CD8-positive, alpha-beta memory T cell (primary cell): Measurements from ENCODE around the gene CALML5. TPM values are rescaled to one million over a fixed set of nuclear protein-coding genes. Genes with fewer than 3 reads are reported as not detected.

ENCODE experiments used
- CTCF ChIA-PET: fragments of 350-600 bp; sonication (Branson Sonifier 250); formaldehyde crosslinking; loops from one replicate; lab custom pipeline; 2021; ENCODE audit warnings: antibody characterized with exemption; lab: Charles Lee
- POLR2A ChIA-PET: fragments of 350-600 bp; sonication (Branson Sonifier 250); formaldehyde crosslinking; loops from one replicate; lab custom pipeline; 2021; ENCODE audit warnings: antibody characterized with exemption; lab: Charles Lee
- DNase-seq, 5 donors: peaks; one replicate each; pipeline versions ENCODE4 v3.0.0 to v3.0.0-alpha.2; 2020 to 2022; ENCODE audit warnings: mixed read lengths in 1 of 5
- H3K27ac ChIP-seq: one replicate; pipeline ENCODE4 v1.7.0; 2013; ENCODE audit warnings: low read depth, mild to moderate bottlenecking, low read length, moderate library complexity
- H3K27me3 ChIP-seq: 2 replicates; pipeline ENCODE4 v1.7.0; 2013; ENCODE audit warnings: low read length, mild to moderate bottlenecking; ENCODE audit not compliant: insufficient read depth, poor library complexity, severe bottlenecking
- H3K36me3 ChIP-seq: 2 replicates; pipeline ENCODE4 v1.7.0; 2013; ENCODE audit warnings: mild to moderate bottlenecking, low read length, moderate library complexity; ENCODE audit not compliant: insufficient read depth
- H3K4me1 ChIP-seq: 2 replicates; pipeline ENCODE4 v1.7.0; 2013; ENCODE audit warnings: mild to moderate bottlenecking, low read length, moderate library complexity; ENCODE audit not compliant: insufficient read depth
- H3K4me3 ChIP-seq: 2 replicates; pipeline ENCODE4 v1.7.0; 2013; ENCODE audit warnings: mild to moderate bottlenecking, low read length
- H3K9me3 ChIP-seq: 2 replicates; pipeline ENCODE4 v1.7.0; 2013; ENCODE audit warnings: mild to moderate bottlenecking, low read length
- H3K27ac Mint-ChIP-seq, 8 donors: one replicate each; pipeline ENCODE4 v1.8.0; 2020 to 2021; ENCODE audit warnings: mixed read lengths in 8 of 8, mild to moderate bottlenecking in 6 of 8, inconsistent platforms in 3 of 8, moderate library complexity in 3 of 8
- H3K27me3 Mint-ChIP-seq, 2 donors: one replicate each; pipeline ENCODE4 v1.8.0; 2020 to 2021; ENCODE audit warnings: mixed read lengths in 2 of 2, mild to moderate bottlenecking in 1 of 2, moderate library complexity in 1 of 2
- H3K36me3 Mint-ChIP-seq, 3 donors: one replicate each; pipeline ENCODE4 v1.8.0; 2020 to 2021; ENCODE audit warnings: mixed read lengths in 3 of 3, inconsistent platforms in 1 of 3, mild to moderate bottlenecking in 1 of 3
- H3K4me1 Mint-ChIP-seq, 3 donors: one replicate each; pipeline ENCODE4 v1.8.0; 2020 to 2021; ENCODE audit warnings: mixed read lengths in 3 of 3, inconsistent platforms in 1 of 3, mild to moderate bottlenecking in 1 of 3
- H3K4me3 Mint-ChIP-seq, 7 donors: one replicate each; pipeline ENCODE4 v1.8.0; 2020 to 2021; ENCODE audit warnings: mixed read lengths in 7 of 7, mild to moderate bottlenecking in 6 of 7, moderate library complexity in 4 of 7, inconsistent platforms in 2 of 7
- H3K9me3 Mint-ChIP-seq, 5 donors: one replicate each; pipeline ENCODE4 v1.8.0; 2020 to 2022; ENCODE audit warnings: mixed read lengths in 5 of 5, mild to moderate bottlenecking in 3 of 5, moderate library complexity in 2 of 5, inconsistent platforms in 1 of 5
- polyA plus RNA-seq: library from polyadenylated mRNA; unstranded; fragments of 300-500 nt; fragmentation: Illumina TruSeq; gene quantifications from one replicate; pipeline ENCODE4 v1.2.3, GENCODE V29; 2021
- total RNA-seq, 2 experiments: library from RNA; stranded (reverse); gene quantifications; one replicate each; pipeline ENCODE4 v1.2.3, GENCODE V29; 2021

Gene CALML5
- total and polyA plus RNA-seq, 3 experiments from 2014 or later: not detected

GRCh38 chr10:5502571-5503476, 3.5 kb upstream of the CALML5 start:
- peak in 1 of 5 donors; percentile 13 for DNase-seq
- POLR2A ChIA-PET: no interaction called here
- Histone ChIP-seq H3K4me1 (no peaks in the 10 kb centered on the region), H3K27me3 (no peaks in the 10 kb centered on the region), H3K36me3 (no peaks in the 10 kb centered on the region), H3K27ac (no peak overlapping the region), H3K4me3 (no peak overlapping the region), H3K9me3 (no peaks in the 10 kb centered on the region)
- CTCF ChIA-PET: no interaction called here
- Mint-ChIP-seq H3K9me3 (no peaks in the 10 kb centered on the region), H3K27ac (no peak overlapping the region), H3K4me1 (no peaks in the 10 kb centered on the region), H3K36me3 (no peaks in the 10 kb centered on the region), H3K4me3 (no peak overlapping the region), H3K27me3 (peaks cover 1 to 40% of the 10 kb centered on the region in 2 donors)

- Histone ChIP-seq H3K9me3 (no peaks in the 10 kb centered on the region), H3K4me3 (no peak overlapping the region), H3K36me3 (no peaks in the 10 kb centered on the region), H3K27ac (no peak overlapping the region), H3K27me3 (no peaks in the 10 kb centered on the region), H3K4me1 (no peaks in the 10 kb centered on the region)
- DNase-seq: peak in 1 of 5 donors; percentile 8
- Mint-ChIP-seq H3K27me3 (peaks cover 1 to 40% of the 10 kb centered on the region in 2 donors), H3K36me3 (no peaks in the 10 kb centered on the region), H3K4me1 (no peaks in the 10 kb centered on the region), H3K9me3 (no peaks in the 10 kb centered on the region), H3K27ac (no peak overlapping the region), H3K4me3 (no peak overlapping the region)
- ChIA-PET POLR2A (no interaction called here), CTCF (no interaction called here)
These were observed 2.7 kb upstream of the CALML5 start for GRCh38 chr10:5502061-5502521.

- no peaks in the 10 kb centered on the region for H3K36me3 ChIP-seq
- H3K4me3 Mint-ChIP-seq: no peak overlapping the region
- ChIA-PET CTCF (no interaction called here), POLR2A (no interaction called here)
- no peak for DNase-seq
- no peaks in the 10 kb centered on the region for H3K9me3 Mint-ChIP-seq
- no peaks in the 10 kb centered on the region for H3K9me3 ChIP-seq
- H3K36me3 Mint-ChIP-seq: no peaks in the 10 kb centered on the region
- no peaks in the 10 kb centered on the region for H3K4me1 ChIP-seq
- H3K27ac ChIP-seq: no peak overlapping the region
- H3K27ac Mint-ChIP-seq: no peak overlapping the region
- H3K4me3 ChIP-seq: no peak overlapping the region
- H3K4me1 Mint-ChIP-seq: no peaks in the 10 kb centered on the region
- H3K27me3 ChIP-seq: no peaks in the 10 kb centered on the region
- H3K27me3 Mint-ChIP-seq: peaks cover 1 to 34% of the 10 kb centered on the region in 2 donors
These were observed 1.5 kb upstream of the CALML5 start for GRCh38 chr10:5500910-5501309.

GRCh38 chr10:5500162-5500670, 846 bp upstream of the CALML5 start:
- Mint-ChIP-seq H3K4me1 (no peaks in the 10 kb centered on the region), H3K27me3 (peaks cover 0 to 30% of the 10 kb centered on the region in 2 donors), H3K36me3 (no peaks in the 10 kb centered on the region), H3K27ac (no peak overlapping the region), H3K9me3 (no peaks in the 10 kb centered on the region), H3K4me3 (no peak overlapping the region)
- DNase-seq: no peak
- POLR2A ChIA-PET: interaction anchor here (0.6 kb wide), 1 partner anchor 1875 kb away, joined by 3 read pairs; no protein-coding TSS in a partner anchor
- Histone ChIP-seq H3K4me1 (no peaks in the 10 kb centered on the region), H3K4me3 (no peak overlapping the region), H3K27me3 (no peaks in the 10 kb centered on the region), H3K36me3 (no peaks in the 10 kb centered on the region), H3K9me3 (no peaks in the 10 kb centered on the region), H3K27ac (no peak overlapping the region)
- CTCF ChIA-PET: no interaction called here

DNA sequence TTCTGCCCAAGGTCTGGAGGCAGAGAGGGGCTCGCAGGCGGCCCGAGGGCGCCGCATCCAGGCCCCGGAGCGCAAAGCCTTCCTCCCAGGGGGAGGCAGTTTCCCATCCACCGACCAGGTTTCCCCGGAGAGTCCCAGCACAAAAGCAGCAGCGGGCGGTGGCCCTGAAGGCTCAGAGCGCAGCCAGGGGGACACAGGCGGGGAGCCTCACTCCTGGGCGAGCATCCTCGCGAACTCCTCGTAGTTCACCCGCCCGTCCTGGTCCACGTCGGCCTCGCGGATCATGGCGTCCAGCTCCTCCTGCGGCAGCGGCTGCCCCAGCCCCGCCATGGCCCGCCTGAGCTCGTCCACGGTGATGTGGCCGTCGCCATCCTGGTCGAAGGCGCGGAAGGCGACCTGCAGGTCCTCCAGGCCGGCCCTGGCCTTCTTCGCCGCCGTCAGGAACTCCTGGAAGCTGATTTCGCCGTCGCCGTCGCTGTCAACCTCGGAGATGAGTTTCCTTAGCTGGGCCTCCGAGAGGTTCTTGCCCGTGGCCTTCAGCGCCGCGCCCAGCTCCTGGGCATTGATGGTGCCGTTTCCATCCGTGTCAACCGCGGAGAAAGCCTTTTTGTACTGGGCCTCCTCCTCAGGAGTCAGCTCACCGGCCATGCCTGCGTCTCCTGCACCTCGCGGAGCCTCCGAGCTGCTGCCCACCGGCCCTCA, 428 bp downstream of the CALML5 start:
- no peak for DNase-seq
- Mint-ChIP-seq H3K27ac (no peak overlapping the region), H3K4me1 (no peaks in the 10 kb centered on the region), H3K27me3 (peaks cover 2 to 23% of the 10 kb centered on the region in 2 donors), H3K4me3 (no peak overlapping the region), H3K9me3 (no peaks in the 10 kb centered on the region), H3K36me3 (no peaks in the 10 kb centered on the region)
- CTCF ChIA-PET: no interaction called here
- no peak overlapping the region for H3K4me3 ChIP-seq
- no peaks in the 10 kb centered on the region for H3K27me3 ChIP-seq
- H3K36me3 ChIP-seq: no peaks in the 10 kb centered on the region
- POLR2A ChIA-PET: no interaction called here
- H3K27ac ChIP-seq: no peak overlapping the region
- H3K4me1 ChIP-seq: no peaks in the 10 kb centered on the region
- H3K9me3 ChIP-seq: no peaks in the 10 kb centered on the region

GRCh38 chr10:5497948-5498730, 1.2 kb downstream of the CALML5 start:
- DNase-seq: no peak
- H3K27ac Mint-ChIP-seq: no peak overlapping the region
- H3K27me3 Mint-ChIP-seq: peaks cover 3 to 16% of the 10 kb centered on the region in 2 donors
- no peaks in the 10 kb centered on the region for H3K9me3 Mint-ChIP-seq
- no peak overlapping the region for H3K27ac ChIP-seq
- ChIA-PET POLR2A (no interaction called here), CTCF (no interaction called here)
- no peaks in the 10 kb centered on the region for H3K4me1 ChIP-seq
- H3K27me3 ChIP-seq: no peaks in the 10 kb centered on the region
- H3K9me3 ChIP-seq: no peaks in the 10 kb centered on the region
- no peak overlapping the region for H3K4me3 ChIP-seq
- H3K36me3 Mint-ChIP-seq: no peaks in the 10 kb centered on the region
- no peak overlapping the region for H3K4me3 Mint-ChIP-seq
- H3K36me3 ChIP-seq: no peaks in the 10 kb centered on the region
- no peaks in the 10 kb centered on the region for H3K4me1 Mint-ChIP-seq

GRCh38 chr10:5497289-5497688, 2.1 kb downstream of the CALML5 start:
- H3K4me3 Mint-ChIP-seq: no peak overlapping the region
- ChIA-PET POLR2A (no interaction called here), CTCF (no interaction called here)

More at GRCh38 chr10:5497289-5497688, 2.1 kb downstream of the CALML5 start:
- H3K36me3 ChIP-seq: no peaks in the 10 kb centered on the region
- Mint-ChIP-seq H3K27ac (no peak overlapping the region), H3K4me1 (no peaks in the 10 kb centered on the region), H3K27me3 (peaks cover 3 to 10% of the 10 kb centered on the region in 2 donors), H3K9me3 (peaks cover 0 to 1% (median 0%) of the 10 kb centered on the region in 5 donors), H3K36me3 (no peaks in the 10 kb centered on the region)
- H3K4me3 ChIP-seq: no peak overlapping the region
- no peaks in the 10 kb centered on the region for H3K9me3 ChIP-seq
- DNase-seq: no peak
- no peak overlapping the region for H3K27ac ChIP-seq
- H3K27me3 ChIP-seq: no peaks in the 10 kb centered on the region
- no peaks in the 10 kb centered on the region for H3K4me1 ChIP-seq
